DND-41 (cell line): ENCODE data around the gene COL6A5.

Experiments used
- ATAC-seq: fragments of 200-7000 bp; cut with Tn5 transposase; 3 replicates; pipeline ENCODE4 v1.9.1; 2021; ENCODE audit warnings: low read depth; ENCODE audit not compliant: insufficient read depth
- DNase-seq: peaks from one replicate; pipeline ENCODE4 v3.0.0-alpha.2; 2020
- H2AFZ ChIP-seq: 2 replicates; pipeline ENCODE4 v1.6.0; 2012; ENCODE audit warnings: low read depth, low read length
- H3K27ac ChIP-seq: 2 replicates; pipeline ENCODE4 v1.5.1; 2012; ENCODE audit warnings: low read length, inconsistent platforms
- H3K27me3 ChIP-seq: fragments of 200-600 bp; sonication (generic); 2 replicates; pipeline ENCODE4 v1.6.0; 2012; ENCODE audit warnings: low read length, mild to moderate bottlenecking, inconsistent platforms; ENCODE audit not compliant: insufficient read depth, poor library complexity
- H3K36me3 ChIP-seq: 2 replicates; pipeline ENCODE4 v1.5.1; 2012; ENCODE audit warnings: low read length, inconsistent platforms; ENCODE audit not compliant: insufficient read depth
- H3K4me1 ChIP-seq: 2 replicates; pipeline ENCODE4 v1.5.1; 2012; ENCODE audit warnings: mild to moderate bottlenecking, low read length; ENCODE audit not compliant: insufficient read depth
- H3K4me2 ChIP-seq: 2 replicates; pipeline ENCODE4 v1.6.0; 2012; ENCODE audit warnings: mild to moderate bottlenecking, moderate library complexity, low read length, inconsistent platforms; ENCODE audit not compliant: insufficient read depth
- H3K4me3 ChIP-seq, 2 experiments: fragments of 200-600 bp in 1 of 2; shearing (Covaris generic) in 1 of 2; 2 replicates each; pipeline ENCODE4 v1.5.1; 2012 to 2016; ENCODE audit warnings: inconsistent platforms in 2 of 2, low read length in 2 of 2, mild to moderate bottlenecking in 2 of 2, low read depth in 1 of 2, moderate library complexity in 1 of 2
- H3K79me2 ChIP-seq: 2 replicates; pipeline ENCODE4 v1.6.0; 2012; ENCODE audit warnings: low read length, inconsistent platforms; ENCODE audit not compliant: insufficient read depth
- H3K9ac ChIP-seq: 2 replicates; pipeline ENCODE4 v1.6.0; 2012; ENCODE audit warnings: low read depth, mild to moderate bottlenecking, inconsistent platforms, low read length, moderate library complexity
- H3K9me3 ChIP-seq: 2 replicates; pipeline ENCODE4 v1.5.1; 2012; ENCODE audit warnings: low read length, moderate library complexity, mild to moderate bottlenecking, inconsistent platforms; ENCODE audit not compliant: insufficient read depth, severe bottlenecking
- H4K20me1 ChIP-seq: 2 replicates; pipeline ENCODE4 v1.6.0; 2012; ENCODE audit warnings: low read length; ENCODE audit not compliant: insufficient read depth
- EZH2 ChIP-seq: IDR thresholded peaks from 3 replicates; pipeline ENCODE4 v1.6.1; 2012; ENCODE audit warnings: borderline replicate concordance, low read depth, mild to moderate bottlenecking, moderate library complexity, low read length, inconsistent platforms; ENCODE audit not compliant: severe bottlenecking
- TF ChIP-seq, protein P1 (sequence below): IDR thresholded peaks from 2 replicates; pipeline ENCODE4 v1.5.1; 2012; ENCODE audit warnings: borderline replicate concordance, low read length, moderate library complexity, mild to moderate bottlenecking; ENCODE audit not compliant: poor library complexity, severe bottlenecking; ENCODE audit errors: extremely low read depth

COL6A5 gene

DNA sequence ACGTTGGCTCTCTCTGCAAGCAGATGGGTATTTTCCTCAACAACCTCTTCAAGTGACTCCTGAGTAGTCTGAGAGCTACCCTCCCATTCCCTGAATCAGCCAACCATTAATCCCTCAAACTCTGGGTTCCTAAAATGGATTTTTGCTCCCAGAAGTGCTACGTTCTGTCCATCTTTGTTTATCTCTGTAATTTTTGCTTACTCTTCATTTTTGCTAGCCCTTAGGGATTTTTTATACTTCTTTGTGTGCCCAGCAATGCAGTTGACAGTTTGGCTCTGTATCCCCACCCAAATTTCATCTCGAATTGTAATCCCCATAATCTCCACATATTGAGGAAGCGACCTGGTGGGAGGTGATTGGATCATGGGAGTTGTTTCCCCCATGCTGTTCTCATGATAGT, 35.4 kb upstream of the COL6A5 start:
- no peak for ATAC-seq
- no peaks in the 10 kb centered on the region for H3K36me3 ChIP-seq

DNA sequence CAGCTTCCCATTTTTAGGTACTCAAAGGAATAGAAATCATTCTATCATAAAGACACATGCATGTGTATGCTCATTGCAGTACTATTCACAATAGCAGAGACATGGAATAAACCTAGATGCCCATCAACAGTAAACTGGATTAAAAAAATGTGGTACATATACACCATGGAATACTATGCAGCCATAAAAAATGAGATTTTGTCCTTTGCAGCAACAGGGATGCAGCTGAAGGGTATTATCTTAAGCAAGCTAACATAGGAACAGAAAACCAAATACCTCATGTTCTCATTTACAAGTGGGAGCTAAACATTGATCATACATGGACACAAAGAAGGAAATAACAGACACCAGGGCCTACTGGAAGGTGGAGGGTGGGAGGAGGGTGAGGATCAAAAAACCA, 33.1 kb upstream of the COL6A5 start:
- no peak for ATAC-seq

More for the DNA sequence above, 35.4 kb upstream of the COL6A5 start:
- Histone ChIP-seq H3K4me2 (no peak overlapping the region), H4K20me1 (no peaks in the 10 kb centered on the region), H2AFZ (no peak overlapping the region), H3K9me3 (no peaks in the 10 kb centered on the region), H3K27me3 (peaks cover 5% of the 10 kb centered on the region), H3K9ac (no peak overlapping the region), H3K4me1 (no peaks in the 10 kb centered on the region), H3K4me3 (no peak overlapping the region), H3K79me2 (no peaks in the 10 kb centered on the region), H3K27ac (no peak overlapping the region)
- TF ChIP-seq, protein P1, sequence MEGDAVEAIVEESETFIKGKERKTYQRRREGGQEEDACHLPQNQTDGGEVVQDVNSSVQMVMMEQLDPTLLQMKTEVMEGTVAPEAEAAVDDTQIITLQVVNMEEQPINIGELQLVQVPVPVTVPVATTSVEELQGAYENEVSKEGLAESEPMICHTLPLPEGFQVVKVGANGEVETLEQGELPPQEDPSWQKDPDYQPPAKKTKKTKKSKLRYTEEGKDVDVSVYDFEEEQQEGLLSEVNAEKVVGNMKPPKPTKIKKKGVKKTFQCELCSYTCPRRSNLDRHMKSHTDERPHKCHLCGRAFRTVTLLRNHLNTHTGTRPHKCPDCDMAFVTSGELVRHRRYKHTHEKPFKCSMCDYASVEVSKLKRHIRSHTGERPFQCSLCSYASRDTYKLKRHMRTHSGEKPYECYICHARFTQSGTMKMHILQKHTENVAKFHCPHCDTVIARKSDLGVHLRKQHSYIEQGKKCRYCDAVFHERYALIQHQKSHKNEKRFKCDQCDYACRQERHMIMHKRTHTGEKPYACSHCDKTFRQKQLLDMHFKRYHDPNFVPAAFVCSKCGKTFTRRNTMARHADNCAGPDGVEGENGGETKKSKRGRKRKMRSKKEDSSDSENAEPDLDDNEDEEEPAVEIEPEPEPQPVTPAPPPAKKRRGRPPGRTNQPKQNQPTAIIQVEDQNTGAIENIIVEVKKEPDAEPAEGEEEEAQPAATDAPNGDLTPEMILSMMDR = no peak
- TF ChIP-seq EZH2 = no peak
- DNase-seq = no peak

DNA sequence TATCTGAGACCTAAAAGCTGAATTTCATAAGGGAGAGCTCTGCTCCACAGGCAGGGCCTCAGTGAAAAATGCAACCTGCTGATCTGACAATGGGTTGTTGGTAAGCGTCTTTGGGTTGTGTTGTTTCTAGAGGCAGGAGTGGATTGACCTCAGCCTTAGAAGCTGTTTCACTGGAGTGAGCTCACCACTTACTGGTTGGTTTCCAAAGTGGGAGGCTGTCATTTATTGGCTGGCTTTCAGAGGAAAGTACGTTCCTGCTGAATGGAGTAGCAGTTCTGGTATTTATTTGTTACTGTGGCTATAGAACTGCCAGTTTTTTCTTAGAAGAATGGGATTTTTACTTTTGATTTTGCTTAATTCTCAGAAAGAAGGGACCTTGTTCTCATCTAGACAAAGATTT, 29.3 kb upstream of the COL6A5 start:
- no peak for ATAC-seq

More for the DNA sequence above, 33.1 kb upstream of the COL6A5 start:
- H3K4me1 ChIP-seq = no peaks in the 10 kb centered on the region
- H3K4me3 ChIP-seq = no peak overlapping the region
- H4K20me1 ChIP-seq = no peaks in the 10 kb centered on the region
- no peak overlapping the region for H3K9ac ChIP-seq
- no peak for DNase-seq
- no peaks in the 10 kb centered on the region for H3K79me2 ChIP-seq
- no peaks in the 10 kb centered on the region for H3K36me3 ChIP-seq
- no peak for TF ChIP-seq EZH2
- TF ChIP-seq, protein P1 = no peak
- no peak overlapping the region for H3K27ac ChIP-seq
- no peak overlapping the region for H2AFZ ChIP-seq
- peaks cover 3% of the 10 kb centered on the region for H3K27me3 ChIP-seq
- H3K9me3 ChIP-seq = no peaks in the 10 kb centered on the region
- H3K4me2 ChIP-seq = no peak overlapping the region

More for the DNA sequence above, 29.3 kb upstream of the COL6A5 start:
- H3K9ac ChIP-seq = no peak overlapping the region
- no peaks in the 10 kb centered on the region for H3K79me2 ChIP-seq
- no peaks in the 10 kb centered on the region for H4K20me1 ChIP-seq
- H3K4me2 ChIP-seq = no peak overlapping the region
- no peaks in the 10 kb centered on the region for H3K9me3 ChIP-seq
- H3K27ac ChIP-seq = no peak overlapping the region
- no peak for DNase-seq
- TF ChIP-seq, protein P1 = no peak
- no peak for TF ChIP-seq EZH2
- peaks cover 3% of the 10 kb centered on the region for H3K27me3 ChIP-seq
- H3K4me3 ChIP-seq = no peak overlapping the region
- H3K4me1 ChIP-seq = no peaks in the 10 kb centered on the region
- no peaks in the 10 kb centered on the region for H3K36me3 ChIP-seq
- no peak overlapping the region for H2AFZ ChIP-seq
